Heart left ventricle (tissue), 16 donors: ENCODE results near the gene NARS2. TPM values are rescaled to one million over a fixed set of nuclear protein-coding genes. Genes with fewer than 3 reads are reported as not detected.

Experiments used
- ATAC-seq, 4 donors: fragments of 200-7000 bp; cut with Tn5 transposase; one replicate each; pipeline ENCODE4 v1.9.1; 2020 to 2022; ENCODE audit warnings: moderate library complexity in 4 of 4, mild to moderate bottlenecking in 3 of 4, moderate number of reproducible peaks in 1 of 4
- DNase-seq, 5 donors: peaks; one replicate each; pipeline ENCODE4 v3.0.0-alpha.2; 2020
- H3K27ac ChIP-seq, 12 donors: fragments of 200-600 bp; sonication (generic) in 4 of 12; one replicate each; pipeline versions ENCODE4 v1.5.0 to v1.8.0; 2016 to 2022; ENCODE audit warnings: mild to moderate bottlenecking in 2 of 12
- H3K27me3 ChIP-seq, 9 donors: fragments of 200-600 bp; sonication (generic) in 2 of 9; one replicate each; pipeline versions ENCODE4 v1.5.1 to v1.8.0; 2016 to 2022; ENCODE audit warnings: mild to moderate bottlenecking in 3 of 9
- H3K36me3 ChIP-seq, 9 donors: fragments of 200-600 bp; sonication (generic) in 2 of 9; one replicate each; pipeline versions ENCODE4 v1.5.0 to v1.8.0; 2018 to 2022; ENCODE audit warnings: mild to moderate bottlenecking in 2 of 9
- H3K4me1 ChIP-seq, 12 donors: fragments of 200-600 bp; sonication (generic) in 4 of 12; one replicate each; pipeline versions ENCODE4 v1.5.0 to v1.8.0; 2016 to 2022; ENCODE audit warnings: mild to moderate bottlenecking in 3 of 12
- H3K4me3 ChIP-seq, 12 donors: fragments of 200-600 bp; sonication (generic) in 4 of 12; one replicate each; pipeline versions ENCODE4 v1.5.0 to v1.8.0; 2017 to 2022; ENCODE audit warnings: mild to moderate bottlenecking in 9 of 12, moderate library complexity in 4 of 12
- H3K9me3 ChIP-seq, 12 donors: fragments of 200-600 bp; sonication (generic) in 4 of 12; one replicate each; pipeline versions ENCODE4 v1.5.0 to v1.8.0; 2016 to 2022; ENCODE audit warnings: mild to moderate bottlenecking in 1 of 12
- POLR2A ChIP-seq, 2 donors: fragments of 450-650 bp; IDR thresholded peaks; one replicate each; pipeline ENCODE4 v1.6.1; 2017; ENCODE audit warnings: antibody characterized with exemption in 2 of 2, mild to moderate bottlenecking in 2 of 2, moderate library complexity in 2 of 2
- WGBS, 4 donors: extraction: QIAGEN DNeasy Blood & Tissue Kit in 2 of 4; methylation state at CpG; one replicate each; pipeline versions ENCODE4 v1.1.5 to v1.1.7; 2013 to 2018; 5-methylcytosine and 5-hydroxymethylcytosine counted together
- intact Hi-C, 10 donors: fragments of 100-400 bp; cut with DNase I; formaldehyde crosslinking; loops; one replicate each; pipeline versions ENCODE4 v1.11.1 to v1.14.2; 2022
- polyA plus RNA-seq, 2 donors: library from polyadenylated mRNA; stranded (reverse); fragments of 200-250 nt; gene quantifications; one replicate each; pipeline ENCODE4 v1.2.3, GENCODE V29; 2013
- total RNA-seq, 9 donors: library from RNA; depleted of rRNA in 2 of 9; stranded (reverse); fragments of >200 nt in 2 of 9; fragmentation: NEBNext Ultra II Directional in 3 of 9; extraction: Animal tissue kit (Norgen Biotek cat#: 25700) in 3 of 9; gene quantifications; one replicate each; pipeline versions ENCODE4 v1.1.0 to v1.2.4, GENCODE V29; 2016 to 2023
- TF ChIP-seq, protein P1 (sequence below), 12 donors: fragments of 200-600 bp; sonication (generic) in 4 of 12; IDR thresholded peaks; one replicate each; pipeline versions ENCODE4 v1.5.0 to v1.8.0; 2018 to 2022; ENCODE audit warnings: antibody characterized with exemption in 12 of 12, mild to moderate bottlenecking in 5 of 12
- donor health status: ischemic (EF 13 %, LVEDD 7.1; RV severe dilation, severe dysfunction).
- donor health status: healthy with polysubstance abuse.
- donor health status: DM: no; HTN: yes; CAD: no.
- donor health status: DM: no; HTN: no; CAD: no.
- donor health status: ischemic (EF 25% LVEDD 6.9; RV normal size, moderate dysfunction).
- donor health status: ischemic (EF 25% LVEDD 5.7; RV mildly dilated, moderate dysfunction).
- donor health status: healthy.
- donor health status: DM: yes; HTN: yes; CAD: no.
- donor health status: ischemic (EF 35%, LVEDD 5.7; RV mildly dilated, moderate dysfunction).
- donor health status: nonischemic (EF 11% LVEDD 7.7; RV severe dilation, severe dysfunction).
- donor health status: DM: yes; HTN: yes; CAD: no.
- donor health status: PGD.
- donor health status: ischemic (EF 29% LVEDD 5.4; RV normal size, mild dysfunction).
- donor health status: nonischemic (EF 23%, LVEDD 6.1; RV moderate dilation, normal function).

The NARS2 gene
- total and polyA plus RNA-seq, 11 donors: 9.9 to 23.2 (median 15.8) TPM

DNA sequence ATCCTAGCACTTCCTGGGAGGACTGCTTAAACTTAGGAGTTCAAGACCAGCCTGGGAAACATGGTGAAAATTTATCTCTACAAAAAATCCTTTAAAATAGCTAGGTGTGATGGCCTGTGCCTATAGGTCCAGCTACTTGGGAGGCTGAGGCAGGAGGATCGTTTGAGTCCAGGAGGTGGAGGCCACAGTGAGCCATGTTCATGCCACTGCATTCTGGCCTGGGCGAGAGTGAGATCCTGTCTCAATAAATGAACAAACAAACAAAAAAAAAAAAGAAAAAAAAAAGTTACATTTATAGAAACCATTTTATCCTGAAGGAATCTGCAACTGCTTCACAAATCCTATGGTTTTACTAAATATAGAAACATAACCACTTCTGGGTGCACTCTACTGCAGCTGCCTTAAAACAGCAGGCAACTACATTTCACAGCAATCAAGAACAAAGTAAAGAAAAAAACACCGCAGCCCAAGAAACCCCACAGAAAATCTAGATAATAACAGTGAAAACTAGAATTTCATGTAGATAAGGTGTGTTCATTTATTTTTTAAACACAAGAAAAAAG is 81.2 kb downstream of the NARS2 start:
- TF ChIP-seq POLR2A (IDR thresholded peaks at IDR 0.05): no peak
- TF ChIP-seq, protein P1, sequence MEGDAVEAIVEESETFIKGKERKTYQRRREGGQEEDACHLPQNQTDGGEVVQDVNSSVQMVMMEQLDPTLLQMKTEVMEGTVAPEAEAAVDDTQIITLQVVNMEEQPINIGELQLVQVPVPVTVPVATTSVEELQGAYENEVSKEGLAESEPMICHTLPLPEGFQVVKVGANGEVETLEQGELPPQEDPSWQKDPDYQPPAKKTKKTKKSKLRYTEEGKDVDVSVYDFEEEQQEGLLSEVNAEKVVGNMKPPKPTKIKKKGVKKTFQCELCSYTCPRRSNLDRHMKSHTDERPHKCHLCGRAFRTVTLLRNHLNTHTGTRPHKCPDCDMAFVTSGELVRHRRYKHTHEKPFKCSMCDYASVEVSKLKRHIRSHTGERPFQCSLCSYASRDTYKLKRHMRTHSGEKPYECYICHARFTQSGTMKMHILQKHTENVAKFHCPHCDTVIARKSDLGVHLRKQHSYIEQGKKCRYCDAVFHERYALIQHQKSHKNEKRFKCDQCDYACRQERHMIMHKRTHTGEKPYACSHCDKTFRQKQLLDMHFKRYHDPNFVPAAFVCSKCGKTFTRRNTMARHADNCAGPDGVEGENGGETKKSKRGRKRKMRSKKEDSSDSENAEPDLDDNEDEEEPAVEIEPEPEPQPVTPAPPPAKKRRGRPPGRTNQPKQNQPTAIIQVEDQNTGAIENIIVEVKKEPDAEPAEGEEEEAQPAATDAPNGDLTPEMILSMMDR (IDR thresholded peaks at IDR 0.05): no peak
- H3K4me1 ChIP-seq: peaks cover 0 to 17% (median 7%) of the 10 kb centered on the region in 12 donors
- no peak for ATAC-seq
- no peak overlapping the region for H3K4me3 ChIP-seq
- H3K27me3 ChIP-seq: no peaks in the 10 kb centered on the region
- H3K9me3 ChIP-seq: no peaks in the 10 kb centered on the region
- 92 to 99% (median 96%) methylated on average over 3 of the region's 3 CpGs for WGBS, 4 donors
- H3K27ac ChIP-seq: no peak overlapping the region
- H3K36me3 ChIP-seq: peaks cover 0 to 10% (median 0%) of the 10 kb centered on the region in 9 donors
- intact Hi-C loops: no loop called here
- DNase-seq: no peak

DNA sequence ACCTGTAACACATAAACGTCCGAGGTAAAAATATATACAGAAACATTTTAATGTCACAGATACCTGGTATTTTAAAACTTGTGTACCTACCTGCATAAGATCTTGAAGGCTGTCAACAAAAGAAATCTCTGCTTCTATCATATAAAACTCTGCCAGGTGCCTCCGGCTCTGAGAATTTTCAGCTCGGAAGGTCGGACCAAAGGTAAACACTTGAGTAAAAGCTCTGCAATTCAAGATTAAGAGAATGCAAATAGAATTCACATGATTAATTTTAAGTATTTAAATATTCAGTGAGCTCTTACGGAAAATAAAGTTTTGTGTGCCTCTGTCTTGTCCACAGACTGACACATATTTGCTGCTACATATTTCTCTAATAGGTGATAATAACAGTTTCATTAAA is 81.7 kb downstream of the NARS2 start:
- Histone ChIP-seq H3K27me3 (no peaks in the 10 kb centered on the region), H3K9me3 (no peaks in the 10 kb centered on the region), H3K27ac (no peak overlapping the region), H3K36me3 (peaks cover 0 to 11% (median 0%) of the 10 kb centered on the region in 9 donors), H3K4me3 (no peak overlapping the region), H3K4me1 (peaks cover 0 to 15% (median 7%) of the 10 kb centered on the region in 12 donors)
- no peak for DNase-seq
- intact Hi-C loops: no loop called here
- WGBS, 4 donors: 87 to 96% (median 93%) methylated on average over 6 of the region's 6 CpGs
- ATAC-seq: no peak
- TF ChIP-seq, protein P1 (IDR thresholded peaks at IDR 0.05): no peak
- TF ChIP-seq POLR2A (IDR thresholded peaks at IDR 0.05): no peak

DNA sequence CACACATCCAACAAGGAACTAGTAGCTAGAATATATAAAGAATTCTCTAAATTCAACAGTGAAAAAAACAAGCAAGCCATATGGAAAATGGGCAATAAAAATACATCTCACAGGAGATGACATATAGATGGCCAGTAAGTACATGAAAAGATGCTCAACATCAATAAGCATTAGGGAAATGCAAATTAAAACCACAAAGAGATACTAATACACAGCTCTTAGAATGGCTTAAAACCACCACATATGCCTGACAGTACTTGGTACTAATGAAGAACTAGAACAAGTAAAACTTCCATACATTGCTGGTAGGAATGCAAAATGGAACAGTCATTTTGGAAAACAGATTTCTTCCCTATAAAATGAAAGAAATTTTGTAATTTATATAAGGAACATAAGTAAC is 85.5 kb downstream of the NARS2 start:
- DNase-seq: no peak
- Histone ChIP-seq H3K27ac (no peak overlapping the region), H3K4me3 (no peak overlapping the region), H3K4me1 (no peaks in the 10 kb centered on the region), H3K27me3 (no peaks in the 10 kb centered on the region), H3K36me3 (peaks cover 0 to 11% (median 0%) of the 10 kb centered on the region in 9 donors), H3K9me3 (peaks cover 0 to 6% (median 0%) of the 10 kb centered on the region in 12 donors)
- TF ChIP-seq POLR2A (IDR thresholded peaks at IDR 0.05): no peak
- TF ChIP-seq, protein P1 (IDR thresholded peaks at IDR 0.05): no peak
- ATAC-seq: no peak
- intact Hi-C loops: no loop called here

DNA sequence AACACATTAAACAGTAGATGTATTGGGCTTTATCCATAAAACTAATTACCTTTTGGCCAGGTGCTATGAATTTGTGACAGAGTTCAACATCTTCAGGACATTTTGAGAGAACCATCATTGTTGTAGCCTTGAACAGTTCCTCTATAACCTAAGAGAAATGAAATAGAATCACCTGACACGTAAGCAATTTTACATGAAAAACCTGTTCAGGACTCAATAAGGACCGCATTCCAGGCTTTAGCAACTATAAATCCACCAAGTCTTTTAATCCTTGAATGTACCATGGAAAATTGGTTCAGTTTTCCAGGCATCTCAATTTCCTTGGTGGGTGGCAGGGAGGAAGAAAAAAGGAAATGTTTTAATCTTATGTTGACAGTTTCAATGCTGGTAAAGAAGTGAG is 96.1 kb downstream of the NARS2 start:
- H3K27ac ChIP-seq: no peak overlapping the region
- H3K36me3 ChIP-seq: peaks cover 0 to 16% (median 0%) of the 10 kb centered on the region in 9 donors
- H3K9me3 ChIP-seq: no peaks in the 10 kb centered on the region
- intact Hi-C loops: no loop called here
- WGBS, 4 donors: 97 to 99% (median 97%) methylated on average over 2 of the region's 2 CpGs
- H3K4me3 ChIP-seq: no peak overlapping the region
- TF ChIP-seq, protein P1 (IDR thresholded peaks at IDR 0.05): no peak
- no peak for TF ChIP-seq POLR2A (IDR thresholded peaks at IDR 0.05)
- no peaks in the 10 kb centered on the region for H3K27me3 ChIP-seq
- no peak for ATAC-seq
- no peak for DNase-seq
- H3K4me1 ChIP-seq: peaks cover 0 to 8% (median 0%) of the 10 kb centered on the region in 12 donors
